ENCODE measurements around the gene PSMA7. TPM values are rescaled to one million over a fixed set of nuclear protein-coding genes. Genes with fewer than 3 reads are reported as not detected.

PSMA7 gene
- polyA plus RNA-seq, 1 donor (not counting 4 experiments of a cell fraction or from before 2014, with no cell fraction given) = 383 TPM

- peaks cover 78% of the 10 kb centered on the region for H3K79me2 ChIP-seq (ENCODE audit: control insufficient read depth, insufficient read depth, low read length)
- H3K27ac ChIP-seq (ENCODE audit: control insufficient read depth, insufficient read depth, low read length) = no peak overlapping the region
- FAIRE-seq = no peak
- H3K27me3 ChIP-seq (ENCODE audit: control insufficient read depth, extremely low read depth, insufficient read depth, low read length) = no peaks in the 10 kb centered on the region
- dilution Hi-C loops (cut with MboI; ENCODE audit: extremely low pct_ligation_motif_present, low sequenced_read_pairs) = no loop called here
- H3K4me3 ChIP-seq (ENCODE audit: control insufficient read depth in 2 of 3, extremely low read depth in 1 of 3, insufficient read depth in 2 of 3, low read depth in 1 of 3, low read length in 3 of 3) = no peak overlapping the region
- no peak for TF ChIP-seq CTCF (optimal IDR thresholded peaks at IDR 0.05 in 1 of 3, IDR thresholded peaks at IDR 0.05 in 1 of 3, conservative IDR thresholded peaks at IDR 0.05 in 1 of 3; ENCODE audit: extremely low read depth in 1 of 3, insufficient read depth in 2 of 3, low read length in 3 of 3)
- no peak for TF ChIP-seq EZH2 (IDR thresholded peaks at IDR 0.05; ENCODE audit: low read length)
- H4K20me1 ChIP-seq (ENCODE audit: control insufficient read depth, extremely low read depth, insufficient read depth, low read length) = peaks cover 55% of the 10 kb centered on the region
- H3K4me2 ChIP-seq (ENCODE audit: control insufficient read depth, extremely low read depth, insufficient read depth, low read depth, low read length) = no peak overlapping the region
- H2AFZ ChIP-seq (ENCODE audit: control insufficient read depth, low read length) = no peak overlapping the region
- no peak overlapping the region for H3K9ac ChIP-seq (ENCODE audit: control insufficient read depth, extremely low read depth, insufficient read depth, low read length)
- H3K36me3 ChIP-seq (ENCODE audit: control insufficient read depth in 2 of 2, extremely low read depth in 1 of 2, insufficient read depth in 2 of 2, low read length in 2 of 2) = peaks cover 3 to 7% of the 10 kb centered on the region in 2 experiments
- no peak for DNase-seq (ENCODE audit: low read depth, low spot score)
- no peaks in the 10 kb centered on the region for H3K9me3 ChIP-seq (ENCODE audit: control insufficient read depth, low read depth, low read length)
- peaks cover 34% of the 10 kb centered on the region for H3K4me1 ChIP-seq (ENCODE audit: control insufficient read depth, extremely low read depth, insufficient read depth, low read length)
- peaks cover 22% of the 10 kb centered on the region for H3K9me1 ChIP-seq (ENCODE audit: control insufficient read depth, extremely low read depth, insufficient read depth, low read length)
Measured at GRCh38 chr20:62147125-62147524, 3.9 kb upstream of the PSMA7 start.

GRCh38 chr20:62146019-62146755 lies 3.0 kb upstream of the PSMA7 start:
- H2AFZ ChIP-seq (ENCODE audit: control insufficient read depth, low read length) = no peak overlapping the region
- no peak overlapping the region for H3K9ac ChIP-seq (ENCODE audit: control insufficient read depth, extremely low read depth, insufficient read depth, low read length)
- no peak overlapping the region for H3K4me3 ChIP-seq (ENCODE audit: control insufficient read depth in 2 of 3, extremely low read depth in 1 of 3, insufficient read depth in 2 of 3, low read depth in 1 of 3, low read length in 3 of 3)
- TF ChIP-seq EZH2 (IDR thresholded peaks at IDR 0.05; ENCODE audit: low read length) (no peak), CTCF (optimal IDR thresholded peaks at IDR 0.05 in 1 of 3, IDR thresholded peaks at IDR 0.05 in 1 of 3, conservative IDR thresholded peaks at IDR 0.05 in 1 of 3; ENCODE audit: extremely low read depth in 1 of 3, insufficient read depth in 2 of 3, low read length in 3 of 3) (no peak)
- no peak overlapping the region for H3K4me2 ChIP-seq (ENCODE audit: control insufficient read depth, extremely low read depth, insufficient read depth, low read depth, low read length)
- H4K20me1 ChIP-seq (ENCODE audit: control insufficient read depth, extremely low read depth, insufficient read depth, low read length) = peaks cover 58% of the 10 kb centered on the region
- dilution Hi-C loops (cut with MboI; ENCODE audit: extremely low pct_ligation_motif_present, low sequenced_read_pairs) = no loop called here
- DNase-seq (ENCODE audit: low read depth, low spot score) (no peak), FAIRE-seq (no peak)
- no peaks in the 10 kb centered on the region for H3K27me3 ChIP-seq (ENCODE audit: control insufficient read depth, extremely low read depth, insufficient read depth, low read length)
- peaks cover 26% of the 10 kb centered on the region for H3K9me1 ChIP-seq (ENCODE audit: control insufficient read depth, extremely low read depth, insufficient read depth, low read length)
- H3K4me1 ChIP-seq (ENCODE audit: control insufficient read depth, extremely low read depth, insufficient read depth, low read length) = peaks cover 42% of the 10 kb centered on the region
- no peak overlapping the region for H3K27ac ChIP-seq (ENCODE audit: control insufficient read depth, insufficient read depth, low read length)
- peaks cover 5 to 7% of the 10 kb centered on the region in 2 experiments for H3K36me3 ChIP-seq (ENCODE audit: control insufficient read depth in 2 of 2, extremely low read depth in 1 of 2, insufficient read depth in 2 of 2, low read length in 2 of 2)
- peaks cover 80% of the 10 kb centered on the region for H3K79me2 ChIP-seq (ENCODE audit: control insufficient read depth, insufficient read depth, low read length)
- H3K9me3 ChIP-seq (ENCODE audit: control insufficient read depth, low read depth, low read length) = no peaks in the 10 kb centered on the region

All from keratinocyte (primary cell).